T-helper 9 cell (primary cell): ENCODE data around the gene RAD51B.

Experiments used
- DNase-seq: peaks from one replicate; pipeline ENCODE4 v3.0.0-alpha.2; 2020

Gene RAD51B

DNA sequence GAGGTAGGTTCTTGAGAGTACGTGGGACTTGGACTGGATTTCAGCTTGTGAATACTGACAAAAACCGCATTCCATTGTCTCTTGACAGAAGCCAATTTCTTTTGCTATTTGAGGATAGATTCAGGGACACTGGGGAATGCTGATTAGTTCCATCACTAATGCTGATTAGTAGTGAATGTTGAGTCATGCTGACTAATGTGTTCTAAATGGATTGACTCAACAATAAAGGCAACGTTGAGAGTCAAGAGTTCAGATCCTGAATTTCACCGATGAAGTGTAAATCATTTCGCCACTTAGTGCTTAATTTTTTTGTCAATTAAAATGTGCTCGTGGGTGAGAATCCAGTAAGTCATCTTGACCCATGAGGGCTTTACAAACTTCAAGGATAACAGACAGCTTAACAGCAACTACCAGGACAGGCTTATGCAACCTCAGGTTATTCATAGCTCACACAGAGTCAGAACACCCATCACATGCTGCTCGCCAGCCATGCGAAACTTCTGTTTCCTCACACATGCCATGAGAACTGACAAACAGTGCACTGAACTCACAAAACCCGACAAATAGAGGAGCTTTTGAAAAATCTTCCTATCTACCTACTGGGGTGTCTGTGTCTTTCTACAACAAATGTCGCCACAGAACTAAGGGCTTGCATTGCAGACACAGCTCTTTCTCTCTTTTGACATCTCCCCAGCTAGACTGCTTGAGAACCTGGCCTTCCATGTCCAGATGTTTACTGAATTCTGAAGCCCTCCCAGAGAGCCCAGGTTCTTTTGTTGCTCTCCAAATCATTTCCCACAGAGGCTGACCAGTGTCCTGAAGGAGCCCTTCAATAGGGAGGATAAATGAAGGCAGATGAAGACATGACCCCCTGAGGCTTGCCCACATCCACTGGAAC is 656.9 kb downstream of the RAD51B start:
- no peak for DNase-seq

- no peak for DNase-seq
Observed at GRCh38 chr14:68477110-68477455, 657.5 kb downstream of the RAD51B start.

- DNase-seq = no peak
Observed at GRCh38 chr14:68477461-68478085, 658.0 kb downstream of the RAD51B start.

GRCh38 chr14:68479247-68479646 is 659.7 kb downstream of the RAD51B start:
- DNase-seq = no peak

- no peak for DNase-seq
Observed at GRCh38 chr14:68482018-68482417, 662.4 kb downstream of the RAD51B start.

DNA sequence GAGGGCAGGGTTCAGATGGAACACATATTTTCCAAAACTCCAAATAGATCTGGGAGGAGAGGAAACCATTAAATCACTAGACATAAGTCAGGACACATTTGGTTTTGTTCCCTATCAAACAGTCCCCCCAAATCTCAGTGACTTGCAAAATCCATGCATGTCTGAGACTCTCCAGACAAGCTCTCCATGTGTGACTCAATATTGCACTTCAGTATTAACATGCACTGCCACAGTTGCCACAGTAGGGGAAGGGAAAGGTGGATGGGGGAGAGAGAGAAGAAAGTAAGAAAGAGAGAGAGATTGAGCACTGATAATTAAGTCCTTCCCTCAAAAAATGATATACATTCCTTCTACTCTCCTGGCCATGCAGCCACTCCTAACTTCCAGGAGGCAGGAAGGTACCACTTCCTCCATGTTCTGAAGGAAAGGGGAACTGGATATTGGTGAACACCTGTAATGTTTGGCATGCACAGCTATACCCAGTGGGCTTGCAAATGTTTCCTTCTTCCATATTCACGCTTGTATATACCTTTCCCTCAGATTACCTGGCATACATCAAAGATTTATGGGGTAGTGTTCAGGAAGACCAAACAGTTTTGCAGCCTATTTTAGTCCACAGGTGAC is 663.3 kb downstream of the RAD51B start:
- DNase-seq = no peak

- no peak for DNase-seq
Observed at GRCh38 chr14:68486033-68486732, 666.6 kb downstream of the RAD51B start.

DNA sequence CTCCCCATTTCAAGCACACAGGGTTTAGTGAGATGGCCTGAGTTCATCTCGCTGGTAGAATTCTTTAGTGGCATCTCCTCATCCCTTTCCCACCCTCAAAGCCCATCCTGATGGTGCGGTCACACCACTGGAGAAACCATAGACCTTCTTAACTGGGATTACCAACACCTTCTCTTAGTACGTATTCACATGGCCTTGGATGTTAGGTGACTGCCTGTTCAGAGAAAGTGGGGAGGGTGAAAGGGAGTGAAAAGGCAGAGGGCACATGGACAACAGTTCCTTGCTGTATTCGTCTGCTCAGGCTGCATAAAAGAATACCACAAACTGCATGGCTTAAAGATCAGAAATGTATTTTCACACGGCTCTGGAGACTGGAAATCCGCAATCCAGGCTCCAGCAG is 667.2 kb downstream of the RAD51B start:
- DNase-seq = no peak

GRCh38 chr14:68487805-68488590 is 668.4 kb downstream of the RAD51B start:
- no peak for DNase-seq

GRCh38 chr14:68491793-68492192 is 672.2 kb downstream of the RAD51B start:
- DNase-seq = no peak

GRCh38 chr14:68492381-68493151 is 673.0 kb downstream of the RAD51B start:
- DNase-seq = no peak

GRCh38 chr14:68493152-68493911 is 673.8 kb downstream of the RAD51B start:
- DNase-seq = no peak

DNA sequence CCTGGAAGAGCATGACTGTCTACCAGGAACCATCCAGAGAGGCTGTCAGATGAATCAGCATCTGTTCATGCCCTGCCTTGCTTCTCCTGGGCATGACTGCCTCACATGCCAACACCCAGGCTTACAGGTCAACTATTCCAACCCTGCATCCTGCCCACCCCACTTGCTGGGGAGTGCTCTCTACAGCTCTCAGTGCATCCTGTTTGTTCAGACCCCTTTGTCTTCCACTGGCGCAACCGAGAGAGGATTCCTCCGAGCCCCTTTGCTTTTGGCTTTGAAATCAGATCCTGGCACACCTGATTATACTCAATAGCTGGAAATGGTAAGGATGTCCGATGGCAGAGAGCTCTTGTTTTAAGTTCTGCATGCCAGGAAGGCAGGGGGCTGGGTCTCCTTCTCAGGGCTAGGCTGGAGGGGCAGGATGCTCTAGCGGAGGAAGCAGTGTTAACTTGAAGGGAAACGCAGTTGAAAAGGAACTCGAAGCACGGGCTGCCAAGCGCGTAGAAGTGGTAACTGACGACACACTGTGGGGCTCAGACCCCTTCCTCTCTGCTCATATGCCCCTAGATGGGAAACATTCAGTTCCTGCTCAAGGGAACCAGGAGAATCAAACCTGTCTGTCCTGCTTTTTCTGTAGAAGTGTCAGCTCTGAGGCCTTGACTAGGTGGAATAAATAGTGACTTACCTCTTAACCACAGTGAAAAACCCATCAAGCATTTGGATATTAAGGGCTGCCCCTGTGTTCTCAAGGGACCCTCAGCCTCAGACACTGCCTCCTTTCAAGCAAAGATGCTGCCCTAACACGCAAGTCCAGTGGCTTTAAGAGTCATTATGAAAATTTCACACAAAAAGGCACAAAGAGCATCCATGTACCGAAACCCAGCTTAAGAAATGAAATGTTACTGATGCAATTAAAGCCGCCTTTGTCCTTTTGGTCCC is 675.8 kb downstream of the RAD51B start:
- no peak for DNase-seq

DNA sequence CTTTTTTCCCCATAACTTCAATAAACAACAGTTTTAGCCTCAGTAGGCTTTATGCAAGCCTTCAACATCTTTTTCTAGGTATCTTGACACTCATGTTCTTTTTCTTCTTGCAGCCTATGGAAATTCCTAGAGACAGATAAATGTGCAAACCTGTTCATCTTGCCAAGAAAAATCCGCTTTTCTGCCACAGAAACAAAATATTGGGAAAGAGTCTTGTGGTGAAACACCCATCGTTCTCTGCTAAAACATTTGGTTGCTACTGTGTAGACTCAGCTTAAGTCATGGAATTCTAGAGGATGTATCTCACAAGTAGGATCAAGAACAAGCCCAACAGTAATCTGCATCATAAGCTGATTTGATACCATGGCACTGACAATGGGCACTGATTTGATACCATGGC is 677.4 kb downstream of the RAD51B start:
- DNase-seq = no peak

DNA sequence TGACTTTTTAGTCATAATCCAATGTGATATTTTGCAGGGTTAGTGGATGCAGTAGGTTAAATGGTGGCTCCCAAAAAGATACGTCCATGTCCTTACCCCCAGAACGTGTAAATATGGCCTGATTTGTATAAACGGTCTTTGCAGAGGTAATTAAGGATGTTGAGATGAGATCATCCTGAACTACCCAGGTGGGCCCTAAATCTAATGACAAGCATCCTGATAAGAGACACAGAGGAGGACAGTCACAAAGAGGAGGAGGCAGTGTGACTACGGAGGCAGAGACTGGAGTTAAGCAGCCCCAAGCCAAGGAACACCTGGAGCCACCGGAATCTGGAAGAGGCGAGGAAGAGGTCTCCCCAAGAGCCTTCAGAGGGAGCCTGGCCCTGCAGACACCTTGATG is 679.9 kb downstream of the RAD51B start:
- DNase-seq = no peak

DNA sequence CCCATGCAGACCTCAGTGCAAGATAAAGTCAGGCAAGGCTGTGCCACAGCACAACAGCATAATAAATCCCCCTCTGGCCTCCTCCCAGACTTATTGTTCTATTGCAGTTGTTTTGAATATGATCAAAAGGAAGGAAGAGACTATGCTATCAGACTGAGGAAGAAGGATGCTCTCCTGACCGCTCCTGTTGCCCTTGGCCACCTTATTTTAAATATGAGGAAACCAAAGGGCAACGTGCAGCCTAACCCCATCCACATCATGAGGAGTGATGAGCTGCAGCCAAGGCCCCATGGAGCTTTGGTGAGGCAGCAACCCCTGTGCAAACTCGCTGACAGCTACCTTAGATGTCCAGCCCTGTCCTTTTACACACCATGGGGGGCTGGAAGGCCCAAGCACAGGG is 681.6 kb downstream of the RAD51B start:
- DNase-seq = no peak

GRCh38 chr14:68501614-68502052 is 682.1 kb downstream of the RAD51B start:
- no peak for DNase-seq

DNA sequence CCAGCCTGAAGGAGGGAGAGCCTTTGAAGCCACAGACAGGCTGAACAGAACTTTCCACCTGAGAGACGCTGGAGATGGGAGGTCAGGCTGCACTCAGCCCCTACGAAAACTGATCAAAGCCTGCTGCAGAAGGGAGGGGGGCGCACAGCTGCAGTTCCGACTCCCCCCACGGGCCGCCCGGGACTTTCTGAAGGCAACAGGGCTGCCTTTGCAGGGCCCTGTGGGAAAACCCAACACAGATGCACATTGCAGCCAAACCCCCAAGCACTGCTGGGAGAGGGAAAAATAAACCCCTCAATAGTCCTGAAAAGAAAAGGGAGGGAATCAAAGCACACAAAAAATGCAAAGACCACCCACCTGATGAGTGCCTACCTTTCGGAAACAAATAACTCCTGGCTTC is 682.7 kb downstream of the RAD51B start:
- DNase-seq = no peak

GRCh38 chr14:68503186-68503825 is 683.7 kb downstream of the RAD51B start:
- DNase-seq = no peak
